Liver (tissue), 9 donors: ENCODE data around the gene EIF2A. TPM values are rescaled to one million over a fixed set of nuclear protein-coding genes. Genes with fewer than 3 reads are reported as not detected.
A peak's percentile ranks its signal among the peaks of the same experiment; 100 is the strongest.

Experiments used
- DNase-seq: peaks from one replicate; pipeline ENCODE4 v3.0.0-alpha.2; 2017; ENCODE audit warnings: low spot score
- H3K27ac ChIP-seq, 2 donors: one replicate each; pipeline ENCODE4 v1.7.0; 2013; ENCODE audit warnings: inconsistent platforms in 2 of 2, low read length in 2 of 2, control low read depth in 1 of 2, low read depth in 1 of 2, mild to moderate bottlenecking in 1 of 2
- H3K27me3 ChIP-seq, 4 donors: one replicate each; pipeline versions ENCODE4 v1.6.1 to v1.7.0; 2013; ENCODE audit warnings: low read length in 3 of 4, inconsistent platforms in 1 of 4, mild to moderate bottlenecking in 1 of 4, moderate library complexity in 1 of 4; ENCODE audit not compliant: control insufficient read depth in 4 of 4, insufficient read depth in 4 of 4
- H3K36me3 ChIP-seq, 4 donors: one replicate each; pipeline versions ENCODE4 v1.6.1 to v1.7.0; 2013; ENCODE audit warnings: low read length in 3 of 4, mild to moderate bottlenecking in 3 of 4, low read depth in 1 of 4, moderate library complexity in 1 of 4; ENCODE audit not compliant: control insufficient read depth in 4 of 4, insufficient read depth in 3 of 4
- H3K4me1 ChIP-seq, 4 donors: one replicate each; pipeline versions ENCODE4 v1.6.1 to v1.7.0; 2013; ENCODE audit warnings: low read length in 3 of 4, mild to moderate bottlenecking in 3 of 4, moderate library complexity in 1 of 4; ENCODE audit not compliant: control insufficient read depth in 4 of 4, insufficient read depth in 4 of 4
- H3K4me3 ChIP-seq, 3 donors: one replicate each; pipeline versions ENCODE4 v1.6.1 to v1.7.0; 2013; ENCODE audit warnings: low read length in 3 of 3, control low read depth in 1 of 3, low read depth in 1 of 3, mild to moderate bottlenecking in 1 of 3
- H3K9ac ChIP-seq, 2 donors: one replicate each; pipeline ENCODE4 v1.7.0; 2013; ENCODE audit warnings: low read length in 2 of 2, mild to moderate bottlenecking in 2 of 2, moderate library complexity in 2 of 2, control low read depth in 1 of 2, low read depth in 1 of 2
- H3K9me3 ChIP-seq, 4 donors: one replicate each; pipeline versions ENCODE4 v1.6.1 to v1.7.0; 2013; ENCODE audit warnings: low read length in 3 of 4; ENCODE audit not compliant: control insufficient read depth in 4 of 4
- ATF3 ChIP-seq: IDR thresholded peaks from 2 replicates; pipeline ENCODE4 v1.6.1; 2016; ENCODE audit warnings: antibody characterized with exemption
- EGR1 ChIP-seq, 2 donors: IDR thresholded peaks; 2 replicates each; pipeline ENCODE4 v1.6.1; 2016 to 2018; ENCODE audit warnings: antibody characterized with exemption in 2 of 2, low read depth in 2 of 2
- FOXA1 ChIP-seq: IDR thresholded peaks from 2 replicates; pipeline ENCODE4 v1.6.1; 2016; ENCODE audit warnings: antibody characterized with exemption
- FOXA2 ChIP-seq: IDR thresholded peaks from 2 replicates; pipeline ENCODE4 v1.6.1; 2016; ENCODE audit warnings: antibody characterized with exemption
- GABPA ChIP-seq, 2 donors: IDR thresholded peaks in 1 of 2; conservative IDR thresholded peaks in 1 of 2; 2 replicates each; pipeline ENCODE4 v1.6.1; 2016; ENCODE audit warnings: antibody characterized with exemption in 2 of 2, mild to moderate bottlenecking in 1 of 2, moderate library complexity in 1 of 2
- HNF4A ChIP-seq, 2 donors: conservative IDR thresholded peaks; 2 replicates each; pipeline ENCODE4 v1.6.1; 2016; ENCODE audit warnings: antibody characterized with exemption in 2 of 2, mild to moderate bottlenecking in 2 of 2
- HNF4G ChIP-seq: IDR thresholded peaks from 2 replicates; pipeline ENCODE4 v1.6.1; 2016; ENCODE audit warnings: antibody characterized with exemption
- JUND ChIP-seq, 2 donors: IDR thresholded peaks; 2 replicates each; pipeline ENCODE4 v1.6.1; 2016; ENCODE audit warnings: antibody characterized with exemption in 2 of 2
- MAX ChIP-seq: IDR thresholded peaks from 2 replicates; pipeline ENCODE4 v1.6.1; 2016; ENCODE audit warnings: antibody characterized with exemption
- NR2F2 ChIP-seq: IDR thresholded peaks from 2 replicates; pipeline ENCODE4 v1.6.1; 2016; ENCODE audit warnings: antibody characterized with exemption
- RAD21 ChIP-seq, 2 donors: IDR thresholded peaks; 2 replicates each; pipeline ENCODE4 v1.6.1; 2016; ENCODE audit warnings: antibody characterized with exemption in 2 of 2, mild to moderate bottlenecking in 2 of 2
- RXRA ChIP-seq, 2 donors: IDR thresholded peaks; 2 replicates each; pipeline ENCODE4 v1.6.1; 2017 to 2018; ENCODE audit warnings: antibody characterized with exemption in 2 of 2, mild to moderate bottlenecking in 1 of 2
- SP1 ChIP-seq: IDR thresholded peaks from 2 replicates; pipeline ENCODE4 v1.6.1; 2018; ENCODE audit warnings: antibody characterized with exemption, mild to moderate bottlenecking
- TAF1 ChIP-seq: conservative IDR thresholded peaks from 2 replicates; pipeline ENCODE4 v1.6.1; 2016; ENCODE audit warnings: antibody characterized with exemption, mild to moderate bottlenecking
- YY1 ChIP-seq: IDR thresholded peaks from 2 replicates; pipeline ENCODE4 v1.6.1; 2016; ENCODE audit warnings: antibody characterized with exemption, mild to moderate bottlenecking
- ZBTB33 ChIP-seq: IDR thresholded peaks from 2 replicates; pipeline ENCODE4 v1.6.1; 2016; ENCODE audit warnings: antibody characterized with exemption
- WGBS: extraction: QIAGEN DNeasy Blood & Tissue Kit; methylation state at CpG from one replicate; pipeline ENCODE4 v1.1.7; 2013; 5-methylcytosine and 5-hydroxymethylcytosine counted together
- polyA plus RNA-seq, 2 donors: library from polyadenylated mRNA; stranded (reverse) in 1 of 2; unstranded in 1 of 2; fragments of 200-250 nt in 1 of 2; fragments of >200 nt in 1 of 2; fragmentation: Nextera tagmentation in 1 of 2; extraction: Ambion mirVana in 1 of 2; gene quantifications; one replicate each; pipeline versions ENCODE4 v1.2.1 to v1.2.3, GENCODE V29; 2013 to 2015
- total RNA-seq, 2 donors: library from RNA; depleted of rRNA; stranded (reverse); fragments of >200 nt; gene quantifications; one replicate each; pipeline ENCODE4 v1.2.3, GENCODE V29; 2014
- TF ChIP-seq, protein P1 (sequence below): fragments of 150-350 bp; IDR thresholded peaks from 2 replicates; pipeline ENCODE4 v1.5.1; 2017; ENCODE audit warnings: improper control_type of control experiment, low read depth, low read length; ENCODE audit not compliant: missing input control
- TF ChIP-seq, protein P2 (sequence below): IDR thresholded peaks from 2 replicates; pipeline ENCODE4 v1.6.1; 2016; ENCODE audit warnings: antibody characterized with exemption, mild to moderate bottlenecking
- donor health status: healthy.
- donor health status: healthy.
- donor health status: healthy.
- donor health status: healthy.
- donor health status: healthy.

The EIF2A gene
- total and polyA plus RNA-seq, 4 donors, result 23.6 to 104 (median 47.2) TPM

GRCh38 chr3:150603980-150604319, 57.4 kb downstream of the EIF2A start:
- H3K27ac ChIP-seq, result peak overlapping the region; percentile 89
- TF ChIP-seq HNF4G (no peak), RXRA (IDR thresholded peaks at IDR 0.05) (peak in 1 of 2 donors; percentile 1)
- no peaks in the 10 kb centered on the region for H3K9me3 ChIP-seq
- no peaks in the 10 kb centered on the region for H3K27me3 ChIP-seq
- no peaks in the 10 kb centered on the region for H3K36me3 ChIP-seq
- WGBS, result under 1% methylated on average over 11 of the region's 11 CpGs
- no peak for DNase-seq
- H3K9ac ChIP-seq, result peak overlapping the region; percentile 83 to 90
- peaks cover 5 to 26% (median 10%) of the 10 kb centered on the region in 4 donors for H3K4me1 ChIP-seq
- H3K4me3 ChIP-seq, result peak overlapping the region; percentile 71 to 97 (median 88)

- Histone ChIP-seq H3K9me3 (no peaks in the 10 kb centered on the region), H3K27ac (no peak overlapping the region), H3K4me3 (no peak overlapping the region), H3K36me3 (no peaks in the 10 kb centered on the region), H3K4me1 (peaks cover 5 to 29% (median 11%) of the 10 kb centered on the region in 4 donors), H3K9ac (no peak overlapping the region), H3K27me3 (no peaks in the 10 kb centered on the region)
- DNase-seq, result no peak
- WGBS, result 78% methylated on average over 9 of the region's 9 CpGs
- TF ChIP-seq, protein P1, sequence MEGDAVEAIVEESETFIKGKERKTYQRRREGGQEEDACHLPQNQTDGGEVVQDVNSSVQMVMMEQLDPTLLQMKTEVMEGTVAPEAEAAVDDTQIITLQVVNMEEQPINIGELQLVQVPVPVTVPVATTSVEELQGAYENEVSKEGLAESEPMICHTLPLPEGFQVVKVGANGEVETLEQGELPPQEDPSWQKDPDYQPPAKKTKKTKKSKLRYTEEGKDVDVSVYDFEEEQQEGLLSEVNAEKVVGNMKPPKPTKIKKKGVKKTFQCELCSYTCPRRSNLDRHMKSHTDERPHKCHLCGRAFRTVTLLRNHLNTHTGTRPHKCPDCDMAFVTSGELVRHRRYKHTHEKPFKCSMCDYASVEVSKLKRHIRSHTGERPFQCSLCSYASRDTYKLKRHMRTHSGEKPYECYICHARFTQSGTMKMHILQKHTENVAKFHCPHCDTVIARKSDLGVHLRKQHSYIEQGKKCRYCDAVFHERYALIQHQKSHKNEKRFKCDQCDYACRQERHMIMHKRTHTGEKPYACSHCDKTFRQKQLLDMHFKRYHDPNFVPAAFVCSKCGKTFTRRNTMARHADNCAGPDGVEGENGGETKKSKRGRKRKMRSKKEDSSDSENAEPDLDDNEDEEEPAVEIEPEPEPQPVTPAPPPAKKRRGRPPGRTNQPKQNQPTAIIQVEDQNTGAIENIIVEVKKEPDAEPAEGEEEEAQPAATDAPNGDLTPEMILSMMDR, result no peak
- TF ChIP-seq RXRA (IDR thresholded peaks at IDR 0.05) (no peak), ATF3 (no peak), SP1 (no peak), GABPA (IDR thresholded peaks at IDR 0.05 in 1 of 2, conservative IDR thresholded peaks at IDR 0.05 in 1 of 2) (no peak), TAF1 (no peak), RAD21 (IDR thresholded peaks at IDR 0.05) (no peak), MAX (no peak), FOXA2 (no peak), YY1 (no peak), HNF4G (no peak), EGR1 (IDR thresholded peaks at IDR 0.05; ENCODE audit: low read depth in 2 of 2) (no peak), ZBTB33 (no peak), FOXA1 (no peak), JUND (IDR thresholded peaks at IDR 0.05) (no peak), NR2F2 (no peak), HNF4A (conservative IDR thresholded peaks at IDR 0.05) (no peak)
- TF ChIP-seq, protein P2, sequence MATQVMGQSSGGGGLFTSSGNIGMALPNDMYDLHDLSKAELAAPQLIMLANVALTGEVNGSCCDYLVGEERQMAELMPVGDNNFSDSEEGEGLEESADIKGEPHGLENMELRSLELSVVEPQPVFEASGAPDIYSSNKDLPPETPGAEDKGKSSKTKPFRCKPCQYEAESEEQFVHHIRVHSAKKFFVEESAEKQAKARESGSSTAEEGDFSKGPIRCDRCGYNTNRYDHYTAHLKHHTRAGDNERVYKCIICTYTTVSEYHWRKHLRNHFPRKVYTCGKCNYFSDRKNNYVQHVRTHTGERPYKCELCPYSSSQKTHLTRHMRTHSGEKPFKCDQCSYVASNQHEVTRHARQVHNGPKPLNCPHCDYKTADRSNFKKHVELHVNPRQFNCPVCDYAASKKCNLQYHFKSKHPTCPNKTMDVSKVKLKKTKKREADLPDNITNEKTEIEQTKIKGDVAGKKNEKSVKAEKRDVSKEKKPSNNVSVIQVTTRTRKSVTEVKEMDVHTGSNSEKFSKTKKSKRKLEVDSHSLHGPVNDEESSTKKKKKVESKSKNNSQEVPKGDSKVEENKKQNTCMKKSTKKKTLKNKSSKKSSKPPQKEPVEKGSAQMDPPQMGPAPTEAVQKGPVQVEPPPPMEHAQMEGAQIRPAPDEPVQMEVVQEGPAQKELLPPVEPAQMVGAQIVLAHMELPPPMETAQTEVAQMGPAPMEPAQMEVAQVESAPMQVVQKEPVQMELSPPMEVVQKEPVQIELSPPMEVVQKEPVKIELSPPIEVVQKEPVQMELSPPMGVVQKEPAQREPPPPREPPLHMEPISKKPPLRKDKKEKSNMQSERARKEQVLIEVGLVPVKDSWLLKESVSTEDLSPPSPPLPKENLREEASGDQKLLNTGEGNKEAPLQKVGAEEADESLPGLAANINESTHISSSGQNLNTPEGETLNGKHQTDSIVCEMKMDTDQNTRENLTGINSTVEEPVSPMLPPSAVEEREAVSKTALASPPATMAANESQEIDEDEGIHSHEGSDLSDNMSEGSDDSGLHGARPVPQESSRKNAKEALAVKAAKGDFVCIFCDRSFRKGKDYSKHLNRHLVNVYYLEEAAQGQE, result no peak
Measured at GRCh38 chr3:150605998-150606641, 59.5 kb downstream of the EIF2A start.
